GM21576 (cell line): Measurements from ENCODE around the gene CD44.

Experiments
- ATAC-seq: cut with Tn5 transposase; IDR thresholded peaks from one replicate; pipeline ENCODE4 v1.9.1; 2021; ENCODE audit warnings: mild to moderate bottlenecking, moderate library complexity; ENCODE audit not compliant: unreplicated experiment

CD44 gene

DNA sequence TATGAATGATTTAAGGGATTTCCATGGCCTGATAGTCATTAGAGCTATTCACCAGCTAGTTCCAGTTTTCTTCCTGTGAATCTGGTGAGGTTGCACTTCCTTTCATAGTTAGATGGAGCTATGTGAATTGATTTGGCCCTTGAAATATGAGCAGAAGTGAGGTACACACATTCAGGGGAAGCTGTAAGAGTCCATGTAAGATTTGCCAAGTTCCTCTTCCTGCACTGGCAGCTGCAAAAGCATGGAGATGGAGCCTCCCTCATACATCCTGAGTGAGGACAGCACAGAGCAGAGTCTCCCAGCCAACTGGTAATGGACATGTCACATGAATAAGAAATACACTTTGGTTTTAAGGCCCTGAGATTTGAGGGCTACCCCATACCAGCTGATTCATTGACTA lies 111.7 kb downstream of the CD44 start:
- ATAC-seq = no peak

DNA sequence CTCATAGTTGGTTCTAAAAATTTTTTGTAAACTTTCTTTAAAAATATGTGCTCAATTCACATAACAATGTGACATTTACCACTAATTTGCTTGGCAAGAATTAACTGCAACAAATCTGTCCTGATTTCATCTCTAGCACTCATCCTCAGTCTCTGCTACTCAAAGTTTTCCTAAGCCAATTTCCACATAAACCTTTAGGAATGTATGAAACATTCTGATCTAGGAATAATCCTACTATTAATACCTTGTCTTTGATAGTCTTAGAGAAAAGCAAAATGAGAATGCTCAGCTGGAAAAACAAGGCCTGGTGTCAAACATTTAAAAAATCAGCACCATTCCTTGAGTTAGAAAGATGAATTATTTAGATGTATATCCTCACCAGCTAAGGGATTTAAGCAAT lies 114.3 kb downstream of the CD44 start:
- ATAC-seq = no peak

DNA sequence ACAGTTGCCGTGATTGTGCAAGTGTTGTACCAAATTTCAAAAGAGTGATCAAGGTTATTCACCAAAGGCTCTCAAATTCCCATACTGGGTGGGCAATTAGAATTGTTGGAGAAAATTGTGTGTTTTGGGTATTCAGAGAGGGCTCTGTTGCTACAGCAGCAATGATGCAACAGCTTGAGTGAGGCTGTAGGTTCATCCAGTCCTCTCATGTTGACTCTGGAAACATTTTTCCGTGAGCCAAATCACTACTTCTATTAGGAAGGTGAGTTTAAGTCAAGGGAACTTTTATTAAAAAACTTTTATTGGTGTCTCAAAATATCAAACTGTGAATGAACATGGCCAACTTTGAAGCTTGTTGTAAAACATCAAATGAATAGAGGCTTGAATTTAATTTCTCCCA lies 116.5 kb downstream of the CD44 start:
- ATAC-seq = no peak

DNA sequence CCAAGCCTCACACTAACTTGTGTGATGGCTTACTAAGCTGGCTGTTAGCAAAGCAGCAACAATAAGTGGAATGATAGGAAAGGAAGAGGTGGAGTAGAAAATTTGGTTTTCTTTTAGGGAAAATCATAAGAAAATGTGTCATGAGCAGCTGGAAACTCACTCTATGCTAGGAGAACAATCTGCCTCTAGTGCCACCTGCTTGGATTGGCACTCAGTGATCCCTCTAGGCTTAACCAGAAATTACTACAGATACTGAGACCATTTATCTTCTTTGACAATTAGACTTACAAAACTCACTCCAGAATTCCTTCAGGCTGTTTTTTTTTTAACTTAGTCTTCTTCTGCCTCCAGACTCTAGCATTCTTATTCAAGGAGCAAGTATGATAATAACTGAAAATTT lies 117.3 kb downstream of the CD44 start:
- ATAC-seq = no peak

DNA sequence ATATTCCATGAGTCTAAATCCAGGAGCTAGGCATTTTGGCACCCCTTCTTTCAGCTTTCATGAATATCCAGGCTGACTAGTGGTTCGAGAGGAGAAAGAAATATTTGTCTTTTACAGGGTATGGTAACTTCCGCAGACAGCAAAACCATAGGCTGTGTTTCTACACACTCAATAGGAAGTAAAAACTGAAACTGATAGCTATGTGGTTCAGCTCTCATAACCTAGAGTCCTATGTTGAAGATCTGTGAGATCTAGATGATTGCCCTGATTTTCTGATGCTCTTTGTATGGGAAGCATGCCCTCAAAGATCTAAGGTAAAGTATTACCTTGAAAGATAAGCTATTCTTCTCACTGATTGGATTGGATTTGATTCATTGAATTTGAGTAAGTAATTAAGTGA lies 118.3 kb downstream of the CD44 start:
- ATAC-seq = peak; percentile 100

DNA sequence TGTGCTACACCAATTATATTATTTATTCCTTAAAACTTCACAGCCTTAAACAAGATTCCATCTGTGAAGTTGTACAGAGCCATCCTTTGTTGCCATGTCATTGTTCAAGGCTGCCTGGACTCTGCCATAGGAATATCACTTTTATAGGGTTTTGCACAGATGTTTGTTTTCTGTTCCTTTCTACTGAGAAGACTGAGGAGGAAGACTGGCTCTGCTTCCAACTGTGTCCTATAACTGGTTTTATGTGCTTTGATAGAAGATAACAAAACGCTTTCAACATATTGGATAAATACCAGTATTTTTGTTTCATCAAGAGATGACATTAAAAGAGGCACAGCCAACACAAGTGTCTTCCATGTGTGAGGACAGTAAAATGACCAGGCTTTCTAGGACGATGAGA lies 120.6 kb downstream of the CD44 start:
- no peak for ATAC-seq

DNA sequence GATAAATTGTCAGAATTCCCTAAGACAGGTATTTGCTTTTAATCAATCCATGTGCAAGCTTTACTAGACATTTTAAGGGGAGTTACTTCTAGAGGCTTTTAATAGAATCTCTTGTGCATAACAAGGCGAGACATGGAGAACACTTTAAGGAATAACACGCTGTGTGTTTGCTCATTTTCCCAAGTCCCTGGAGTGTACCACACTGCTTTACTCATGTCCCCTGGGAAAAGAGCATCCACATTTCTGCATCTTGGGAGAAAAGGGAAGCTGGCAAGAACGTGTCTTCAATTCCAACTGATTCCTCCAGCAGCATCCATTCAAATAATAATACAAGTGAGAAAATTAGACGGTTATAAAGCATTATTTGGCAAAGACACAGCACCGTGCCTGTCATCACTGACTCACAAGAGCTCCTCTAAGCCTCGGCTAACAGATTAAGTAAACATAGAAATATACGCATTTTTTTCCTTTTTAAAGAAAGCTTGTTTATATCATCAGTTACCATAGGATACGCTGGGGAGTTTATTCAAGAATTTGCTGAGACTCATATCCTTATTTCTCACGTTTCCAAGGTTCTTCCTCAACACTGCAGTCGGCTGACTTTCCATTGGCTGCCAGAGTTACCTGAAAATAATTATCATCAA lies 121.5 kb downstream of the CD44 start:
- no peak for ATAC-seq

DNA sequence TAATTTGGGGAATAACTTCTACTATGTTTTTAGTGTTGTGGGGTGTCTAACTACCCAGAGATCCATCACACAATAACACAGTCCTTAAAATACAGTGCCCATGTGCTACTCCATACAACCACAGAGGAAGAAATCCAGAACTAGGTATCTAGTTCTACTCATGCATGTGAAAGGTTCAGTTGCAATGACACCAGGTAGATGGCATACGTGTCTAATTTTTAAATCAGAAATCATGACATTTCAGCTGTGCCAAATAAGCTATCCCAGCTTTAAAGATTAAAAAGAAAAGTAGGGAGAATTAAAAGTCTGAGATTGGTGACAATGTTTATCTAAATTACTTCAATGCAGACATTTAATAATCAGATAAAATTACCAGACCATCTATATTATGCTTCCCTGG lies 122.2 kb downstream of the CD44 start:
- ATAC-seq = no peak

DNA sequence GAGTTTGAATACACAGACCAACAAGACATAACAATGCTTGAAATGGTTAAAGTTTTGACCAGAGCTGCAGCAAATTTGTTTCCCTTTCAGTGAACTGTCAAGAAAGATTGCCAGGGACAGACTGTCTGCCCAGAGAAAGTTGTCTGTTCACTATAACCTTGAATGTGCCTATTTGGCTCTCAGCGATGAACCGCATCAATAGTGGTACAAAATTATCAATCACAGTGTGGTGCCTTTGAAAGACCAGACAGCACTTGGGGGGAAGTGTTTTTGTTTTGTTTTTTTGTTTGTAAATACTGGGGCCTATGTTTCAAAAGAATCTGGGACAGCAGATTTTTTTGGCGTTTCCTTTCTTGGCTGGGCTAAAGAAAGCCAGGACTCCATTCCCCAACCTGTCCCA lies 123.1 kb downstream of the CD44 start:
- ATAC-seq = no peak

DNA sequence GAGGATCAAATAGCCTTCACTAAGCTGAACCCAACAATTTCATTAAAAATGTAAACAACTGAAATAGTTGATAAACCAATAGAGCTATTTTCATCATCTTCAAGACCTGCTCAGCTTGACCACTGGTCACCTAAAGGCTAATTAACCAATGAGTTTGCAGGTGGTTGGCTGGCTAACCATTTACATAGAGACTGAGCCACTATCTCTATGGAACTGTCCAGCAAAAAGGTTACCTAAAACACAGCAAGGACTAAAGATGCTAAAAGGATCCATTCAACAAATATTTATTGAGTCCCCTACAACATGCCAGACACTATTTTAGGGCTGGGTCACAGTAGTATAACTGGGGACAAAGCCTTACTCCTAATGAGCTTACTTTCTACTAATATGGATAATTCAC lies 123.8 kb downstream of the CD44 start:
- no peak for ATAC-seq

DNA sequence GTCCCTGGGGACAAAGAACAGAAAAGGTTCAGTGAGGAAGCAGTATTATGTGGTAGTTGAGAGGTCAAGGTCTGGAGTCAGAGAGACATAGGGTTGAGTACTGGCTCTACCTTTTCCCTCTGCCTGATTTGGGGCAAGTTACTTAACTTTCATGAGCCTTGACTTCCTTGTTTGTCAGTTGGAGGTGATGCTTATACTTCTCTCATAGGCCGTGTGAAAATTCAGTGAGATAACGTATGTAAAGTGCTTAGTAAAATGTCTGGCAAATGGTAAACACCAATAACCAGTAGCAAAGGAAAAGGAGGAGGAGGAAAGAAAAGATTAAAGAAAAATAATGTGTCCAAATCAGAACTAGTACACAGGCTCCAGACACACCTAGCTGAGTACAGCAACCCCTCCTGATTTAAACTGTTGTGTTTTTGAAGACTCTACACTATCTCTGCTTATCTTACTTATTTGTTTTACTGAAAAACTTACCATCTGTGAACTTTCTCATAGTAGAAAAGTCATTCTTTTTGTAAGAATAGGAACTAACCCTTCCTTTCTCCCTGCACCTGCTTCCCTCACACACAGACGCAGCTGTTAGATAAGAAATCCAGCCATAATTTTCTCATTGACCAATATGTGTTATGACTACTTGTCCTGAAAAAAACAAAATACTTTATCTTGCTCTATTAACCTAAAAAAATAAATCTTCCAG lies 126.9 kb downstream of the CD44 start:
- ATAC-seq = no peak

DNA sequence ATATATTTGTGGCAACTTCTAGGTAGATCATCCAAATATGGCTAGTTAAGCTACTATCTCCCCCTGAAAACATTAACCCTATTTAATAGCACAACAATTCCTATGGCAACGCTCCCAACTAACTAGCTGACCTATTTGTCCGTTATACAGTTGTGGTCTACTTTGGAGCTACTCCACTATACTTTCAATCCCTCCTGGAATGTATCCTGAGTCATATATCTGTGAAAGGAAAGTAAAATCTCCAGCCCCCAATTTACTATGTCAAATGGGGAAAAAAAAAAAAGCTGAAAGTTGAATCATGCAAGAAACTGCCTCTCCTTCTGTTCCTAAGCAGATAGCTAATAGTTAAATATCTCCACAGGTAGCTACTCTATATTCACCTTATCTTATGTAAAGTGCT lies 128.5 kb downstream of the CD44 start:
- ATAC-seq = no peak

DNA sequence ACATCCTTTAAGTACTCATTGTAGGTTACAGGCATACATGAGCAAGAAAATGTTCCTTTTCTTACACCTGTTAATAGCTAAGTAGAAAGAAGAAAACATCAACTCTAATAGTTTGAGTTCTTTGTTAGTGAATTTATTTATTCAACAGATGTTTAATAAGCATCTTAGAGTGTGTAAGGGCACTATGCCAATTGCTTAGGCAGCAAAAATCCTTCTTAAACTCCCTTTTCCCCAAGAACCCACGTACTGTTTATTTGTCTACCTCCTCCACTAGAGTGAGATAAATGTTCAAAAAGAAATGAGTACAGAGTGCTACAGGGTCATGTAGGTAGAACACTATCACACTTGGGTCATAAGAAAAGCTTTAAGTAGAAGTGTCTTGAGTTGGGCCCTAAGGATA lies 131.4 kb downstream of the CD44 start:
- no peak for ATAC-seq

DNA sequence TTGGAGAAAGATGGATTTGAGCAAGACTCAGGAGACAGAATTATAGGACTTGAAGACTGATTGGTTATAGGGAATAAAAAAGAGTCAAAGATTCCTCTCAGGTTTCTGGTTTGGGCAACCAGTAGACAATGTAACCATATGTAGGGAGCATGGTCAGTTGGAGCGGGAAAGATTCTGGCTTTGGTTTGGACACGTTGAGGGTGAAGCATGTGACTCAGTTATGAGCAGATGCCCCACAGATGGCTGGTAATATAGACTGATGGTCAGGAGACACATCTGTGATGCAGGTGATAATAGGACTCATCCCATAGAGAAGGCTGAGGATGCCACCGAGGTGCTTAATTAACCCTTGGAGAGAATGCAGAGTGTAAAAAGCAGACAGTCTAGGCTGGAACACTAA lies 132.1 kb downstream of the CD44 start:
- no peak for ATAC-seq

DNA sequence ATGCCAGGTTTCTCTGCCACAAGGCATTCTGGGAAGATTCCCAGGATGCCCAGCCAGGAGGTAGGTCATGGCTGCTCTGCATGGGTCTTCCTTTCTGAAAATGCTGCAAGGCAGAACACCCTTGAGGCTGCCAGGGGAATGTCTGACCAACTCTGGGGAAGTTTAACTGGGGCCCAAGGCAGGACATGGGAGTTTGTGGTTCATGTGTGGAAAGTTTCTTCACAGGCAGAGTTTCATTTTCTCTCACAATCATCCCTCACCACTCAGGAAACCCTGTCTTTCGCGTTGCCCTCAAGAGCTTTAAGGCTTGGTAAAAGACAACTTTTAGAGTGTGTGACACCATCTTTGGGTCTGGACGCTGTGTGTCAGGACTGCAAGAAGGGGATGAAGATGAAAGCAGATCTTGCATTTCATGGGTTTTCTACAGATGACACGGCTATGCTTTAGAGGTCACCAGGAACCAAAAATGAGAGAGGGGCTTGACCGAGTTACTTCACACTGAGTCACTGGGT lies 133.5 kb downstream of the CD44 start:
- ATAC-seq = peak; percentile 92

DNA sequence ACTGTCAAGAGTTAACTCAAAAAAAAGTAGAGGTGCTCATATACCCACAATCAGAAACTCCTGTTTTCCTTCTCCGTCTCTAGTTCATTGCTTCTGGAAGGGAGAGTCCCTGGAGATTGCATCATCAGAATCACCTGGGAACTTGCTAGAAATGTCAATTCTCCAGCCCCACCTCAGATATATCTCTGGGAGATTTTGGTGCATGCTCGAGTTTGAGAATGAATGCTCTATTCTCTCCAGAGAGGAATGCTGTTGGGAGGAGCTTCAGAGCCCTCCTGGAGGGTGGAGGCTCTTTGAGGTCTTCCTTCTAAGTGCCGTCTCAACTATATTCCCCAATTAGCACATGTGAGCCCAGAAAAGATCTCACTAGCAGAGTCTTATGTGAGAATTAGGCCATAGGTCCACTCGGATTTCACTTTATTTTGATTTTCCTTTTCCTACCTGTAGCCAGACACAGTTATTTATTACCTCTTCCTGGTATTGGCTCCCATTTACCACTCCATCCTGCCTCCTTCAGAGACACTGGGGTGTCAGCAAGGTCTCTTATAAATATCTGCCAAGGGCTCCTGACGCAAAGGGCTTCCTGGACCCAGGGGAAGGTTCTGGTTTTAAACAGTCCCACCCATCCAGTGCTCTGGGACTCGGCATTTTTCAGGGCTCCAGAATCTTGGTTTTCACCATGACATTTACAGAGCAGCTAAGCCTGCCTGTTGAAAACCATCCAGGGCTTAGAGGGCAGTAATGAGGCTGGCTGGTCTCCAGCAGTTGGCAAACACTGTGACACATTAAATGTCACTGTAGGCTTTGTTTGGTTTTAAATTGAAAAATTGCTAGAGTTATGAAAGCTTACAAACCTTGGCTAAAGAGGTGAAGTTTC lies 136.2 kb downstream of the CD44 start:
- ATAC-seq = no peak

DNA sequence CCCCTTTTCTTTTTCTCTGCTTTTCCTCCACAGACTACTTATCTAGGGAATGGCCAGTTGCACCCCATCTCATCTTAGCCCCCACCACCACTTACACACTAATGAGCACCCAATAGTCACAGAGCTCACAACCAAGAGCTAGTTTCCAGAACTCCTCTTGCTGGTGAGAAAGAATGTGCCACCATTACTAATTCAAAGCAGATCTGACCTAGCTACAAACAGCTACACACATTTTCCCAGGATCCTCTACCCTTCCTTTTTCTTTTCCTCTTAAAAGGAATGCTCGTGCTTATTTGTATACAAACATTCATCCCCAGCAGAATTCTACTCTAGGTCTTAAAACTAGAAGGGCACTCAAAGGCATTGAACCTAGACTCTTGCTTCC lies 136.8 kb downstream of the CD44 start:
- no peak for ATAC-seq

DNA sequence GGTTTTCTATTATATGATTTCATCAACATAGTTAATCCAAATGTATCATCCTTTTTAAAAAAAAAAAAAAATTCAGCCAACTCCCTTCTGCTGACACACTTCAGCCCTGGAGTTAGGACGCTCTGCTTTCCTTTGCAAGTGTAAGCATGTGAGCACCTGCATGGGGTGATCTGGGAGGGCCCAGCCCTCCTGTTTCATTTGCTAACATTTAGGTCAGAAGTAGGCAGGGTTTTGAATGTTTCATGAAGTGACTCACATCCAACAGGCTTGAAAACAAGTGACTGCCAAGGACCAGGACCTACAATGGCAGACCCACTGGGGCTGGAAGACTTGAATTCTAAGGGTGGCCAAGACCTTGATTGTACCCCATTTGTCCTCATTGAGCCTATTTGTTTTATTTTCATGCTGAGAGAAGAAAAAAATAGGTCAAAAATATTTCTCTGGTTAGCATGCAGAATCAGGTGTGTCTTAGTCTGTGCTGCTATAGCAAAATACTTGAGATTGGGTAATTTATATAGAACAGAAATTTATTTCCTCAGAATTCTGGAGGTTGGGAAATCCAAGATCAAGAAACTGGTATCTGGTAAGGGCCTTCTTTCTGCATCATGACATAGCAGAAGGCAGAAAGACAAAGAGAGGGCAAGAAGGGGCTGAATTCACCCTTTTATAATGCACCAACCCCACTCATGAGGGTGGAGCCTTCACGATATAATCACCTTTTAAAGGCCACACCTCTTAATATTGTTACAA lies 137.6 kb downstream of the CD44 start:
- ATAC-seq = no peak

DNA sequence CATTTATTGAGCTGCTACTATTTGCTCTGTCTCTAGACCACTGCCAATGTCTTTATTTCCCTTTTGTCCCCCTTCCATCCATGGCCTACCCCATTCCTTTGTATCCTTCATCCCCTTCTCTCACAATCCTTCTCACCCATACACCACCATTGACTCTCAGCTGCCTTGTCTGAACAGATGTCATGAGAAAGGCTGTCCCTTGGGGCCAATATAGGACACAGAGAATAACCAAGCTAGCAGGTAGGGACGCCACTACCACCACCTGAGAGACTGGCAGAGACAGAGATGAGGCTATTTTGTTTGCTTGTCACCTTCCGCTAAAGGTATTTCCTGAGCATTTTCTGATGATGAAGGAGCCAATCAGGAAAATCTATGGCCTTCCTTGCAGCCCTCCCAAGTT lies 138.9 kb downstream of the CD44 start:
- ATAC-seq = no peak

DNA sequence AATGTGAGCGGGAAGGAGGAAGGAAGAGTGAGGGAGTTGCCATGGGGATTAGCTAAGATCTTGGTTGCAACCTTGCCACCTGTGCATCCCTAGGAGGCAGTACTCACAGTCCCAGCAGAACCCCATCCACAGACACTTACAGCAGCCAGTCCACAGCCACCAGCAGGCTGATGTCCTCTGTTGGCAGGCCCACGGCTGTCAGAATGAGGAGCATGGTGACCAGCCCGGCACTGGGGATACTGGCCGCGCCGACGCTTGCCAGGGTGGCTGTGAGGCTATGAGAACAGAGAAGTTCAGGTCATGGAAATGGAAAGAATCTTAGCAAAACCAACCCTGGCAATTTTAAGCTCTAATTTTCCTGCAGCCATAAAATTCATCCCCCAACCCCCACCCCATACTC lies 141.8 kb downstream of the CD44 start:
- no peak for ATAC-seq

DNA sequence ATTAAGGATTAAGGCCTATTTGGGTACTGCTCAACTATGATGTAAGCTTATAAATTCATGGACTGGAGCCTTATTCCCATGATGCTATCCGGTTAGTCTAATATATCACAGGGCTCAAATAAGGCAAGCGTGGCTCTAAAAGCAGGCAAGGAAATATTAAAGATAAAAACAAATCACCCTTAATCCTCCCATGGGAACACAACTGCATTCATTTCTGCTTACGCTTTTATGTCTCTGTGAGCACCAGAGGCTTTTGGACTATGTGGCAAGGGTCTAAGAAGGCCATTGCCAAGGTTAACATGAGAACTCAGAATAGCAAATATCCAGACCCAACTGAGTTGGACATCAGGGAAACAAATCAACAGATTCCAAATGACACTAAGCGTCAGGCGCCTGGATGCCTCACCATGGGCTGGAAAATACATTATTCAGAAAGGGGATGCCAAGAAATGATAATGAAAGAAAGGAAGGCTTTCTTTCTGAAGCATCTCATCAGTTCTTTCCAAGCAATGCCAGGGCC lies 142.3 kb downstream of the CD44 start:
- no peak for ATAC-seq
